H9 (cell line): ENCODE measurements around the gene PDGFRB. TPM values are rescaled to one million over a fixed set of nuclear protein-coding genes. Genes with fewer than 3 reads are reported as not detected.

Experiments
- DNase-seq: peaks from one replicate; pipeline ENCODE4 v3.0.0-alpha.2; 2017
- H2AFZ ChIP-seq: one replicate; pipeline ENCODE4 v1.6.1; 2013; ENCODE audit warnings: mild to moderate bottlenecking, low read length, control low read depth, moderate library complexity
- H2AK5ac ChIP-seq: 2 replicates; pipeline ENCODE4 v1.6.1; 2013; ENCODE audit warnings: low read length, control low read depth, mixed read lengths; ENCODE audit not compliant: insufficient read length
- H2BK120ac ChIP-seq: one replicate; pipeline ENCODE4 v1.6.1; 2013; ENCODE audit warnings: low read depth, mild to moderate bottlenecking, low read length, control low read depth, inconsistent platforms; ENCODE audit not compliant: poor library complexity, severe bottlenecking
- H2BK12ac ChIP-seq: 2 replicates; pipeline ENCODE4 v1.6.1; 2013; ENCODE audit warnings: low read length, control low read depth, mixed read lengths, low read depth; ENCODE audit not compliant: insufficient read length
- H2BK15ac ChIP-seq: 2 replicates; pipeline ENCODE4 v1.6.1; 2013; ENCODE audit warnings: low read depth, low read length, control low read depth
- H2BK20ac ChIP-seq: one replicate; pipeline ENCODE4 v1.6.1; 2013; ENCODE audit warnings: low read depth, mild to moderate bottlenecking, low read length, control low read depth, inconsistent platforms; ENCODE audit not compliant: poor library complexity, severe bottlenecking
- H2BK5ac ChIP-seq: 2 replicates; pipeline ENCODE4 v1.6.1; 2013; ENCODE audit warnings: low read length, control low read depth, mixed read lengths; ENCODE audit not compliant: insufficient read length
- H3K14ac ChIP-seq: 2 replicates; pipeline ENCODE4 v1.6.1; 2013; ENCODE audit warnings: low read length, control low read depth; ENCODE audit not compliant: insufficient read depth
- H3K18ac ChIP-seq: 2 replicates; pipeline ENCODE4 v1.6.1; 2013; ENCODE audit warnings: low read depth, mild to moderate bottlenecking, mixed read lengths, low read length, control low read depth; ENCODE audit not compliant: insufficient read length
- H3K23ac ChIP-seq: 2 replicates; pipeline ENCODE4 v1.6.1; 2013; ENCODE audit warnings: low read length, control low read depth, mixed read lengths, low read depth; ENCODE audit not compliant: insufficient read length
- H3K23me2 ChIP-seq: 2 replicates; pipeline ENCODE4 v1.6.1; 2013; ENCODE audit warnings: low read depth, mild to moderate bottlenecking, mixed read lengths, low read length, control low read depth; ENCODE audit not compliant: insufficient read length, poor library complexity, severe bottlenecking
- H3K27ac ChIP-seq: 2 replicates; pipeline ENCODE4 v1.5.1; 2013; ENCODE audit warnings: low read length, control low read depth, mixed read lengths, low read depth; ENCODE audit not compliant: insufficient read length
- H3K27me3 ChIP-seq: 2 replicates; pipeline ENCODE4 v1.6.1; 2013; ENCODE audit warnings: low read length, control low read depth, inconsistent platforms; ENCODE audit not compliant: insufficient read depth
- H3K4ac ChIP-seq: 2 replicates; pipeline ENCODE4 v1.6.1; 2013; ENCODE audit warnings: low read depth, mild to moderate bottlenecking, control low read depth, inconsistent platforms, low read length, moderate library complexity
- H3K4me1 ChIP-seq: 2 replicates; pipeline ENCODE4 v1.6.1; 2013; ENCODE audit warnings: low read length, control low read depth, inconsistent platforms; ENCODE audit not compliant: insufficient read depth
- H3K4me2 ChIP-seq: 2 replicates; pipeline ENCODE4 v1.6.1; 2013; ENCODE audit warnings: low read length, control low read depth, mixed read lengths; ENCODE audit not compliant: insufficient read length, insufficient read depth
- H3K56ac ChIP-seq: 2 replicates; pipeline ENCODE4 v1.6.1; 2013; ENCODE audit warnings: low read depth, mild to moderate bottlenecking, mixed read lengths, low read length, control low read depth; ENCODE audit not compliant: insufficient read length
- H3K79me1 ChIP-seq: 2 replicates; pipeline ENCODE4 v1.6.1; 2013; ENCODE audit warnings: low read depth, mild to moderate bottlenecking, moderate library complexity, low read length, control low read depth, inconsistent platforms; ENCODE audit not compliant: insufficient read depth, poor library complexity, severe bottlenecking
- H3K79me2 ChIP-seq: 2 replicates; pipeline ENCODE4 v1.6.1; 2013; ENCODE audit warnings: low read length, control low read depth, inconsistent platforms; ENCODE audit not compliant: insufficient read depth
- H3K9ac ChIP-seq: 2 replicates; pipeline ENCODE4 v1.6.1; 2013; ENCODE audit warnings: low read length, control low read depth, mixed read lengths; ENCODE audit not compliant: insufficient read length; ENCODE audit errors: extremely low read depth
- H3K9me3 ChIP-seq: one replicate; pipeline ENCODE4 v1.6.1; 2013; ENCODE audit warnings: low read depth, low read length, inconsistent platforms; ENCODE audit not compliant: control insufficient read depth
- H3T11ph ChIP-seq: one replicate; pipeline ENCODE4 v1.6.1; 2013; ENCODE audit warnings: mild to moderate bottlenecking, low read length, control low read depth, inconsistent platforms
- H4K20me1 ChIP-seq: one replicate; pipeline ENCODE4 v1.6.1; 2013; ENCODE audit not compliant: control insufficient read depth, insufficient read length, insufficient read depth
- H4K5ac ChIP-seq: 2 replicates; pipeline ENCODE4 v1.6.1; 2013; ENCODE audit warnings: low read depth, mild to moderate bottlenecking, mixed read lengths, low read length, control low read depth; ENCODE audit not compliant: insufficient read length
- H4K8ac ChIP-seq: replicated peaks from 2 replicates; pipeline ENCODE4 v1.6.1; 2013; ENCODE audit warnings: low read length, control low read depth, mixed read lengths, low read depth; ENCODE audit not compliant: insufficient read length
- H4K91ac ChIP-seq: 2 replicates; pipeline ENCODE4 v1.6.1; 2013; ENCODE audit warnings: low read depth, mild to moderate bottlenecking, moderate library complexity, mixed read lengths, low read length, control low read depth; ENCODE audit not compliant: insufficient read length
- H3K27ac Mint-ChIP-seq, 3 experiments: 2 replicates in 2 of 3; 3 replicates in 1 of 3; pipeline ENCODE4 v1.8.0; 2020 to 2021; ENCODE audit warnings: mixed read lengths in 3 of 3, mild to moderate bottlenecking in 1 of 3, moderate library complexity in 1 of 3
- H3K27me3 Mint-ChIP-seq: 2 replicates; pipeline ENCODE4 v1.8.0; 2021; ENCODE audit warnings: low read depth, mild to moderate bottlenecking, moderate library complexity, mixed read lengths
- H3K36me3 Mint-ChIP-seq, 3 experiments: 2 replicates in 2 of 3; 3 replicates in 1 of 3; pipeline ENCODE4 v1.8.0; 2020 to 2021; ENCODE audit warnings: low read depth in 3 of 3, mixed read lengths in 3 of 3; ENCODE audit not compliant: insufficient read depth in 1 of 3
- H3K4me1 Mint-ChIP-seq, 2 experiments: 2 replicates each; pipeline ENCODE4 v1.8.0; 2020; ENCODE audit warnings: mixed read lengths in 2 of 2
- H3K4me3 Mint-ChIP-seq, 2 experiments: 2 replicates in 1 of 2; 3 replicates in 1 of 2; pipeline ENCODE4 v1.8.0; 2020 to 2021; ENCODE audit warnings: mild to moderate bottlenecking in 2 of 2, mixed read lengths in 2 of 2, moderate library complexity in 1 of 2
- H3K9me3 Mint-ChIP-seq, 2 experiments: 2 replicates in 1 of 2; 3 replicates in 1 of 2; pipeline ENCODE4 v1.8.0; 2020; ENCODE audit warnings: mild to moderate bottlenecking in 2 of 2, mixed read lengths in 2 of 2, moderate library complexity in 1 of 2
- CTCF ChIP-seq: fragments of 200-600 bp; sonication (generic); conservative IDR thresholded peaks from 3 replicates; pipeline ENCODE4 v1.8.0; 2021; ENCODE audit warnings: antibody characterized with exemption, mild to moderate bottlenecking
- WGBS: extraction: QIAGEN DNeasy Blood & Tissue Kit; methylation state at CpG from one replicate; pipeline ENCODE4 v1.1.7; 2013; ENCODE audit warnings: missing lambda C conversion rate, low lambda C conversion rate, mixed read lengths; ENCODE audit not compliant: insufficient read length; ENCODE audit errors: extremely low coverage; 5-methylcytosine and 5-hydroxymethylcytosine counted together
- total RNA-seq: library from RNA; stranded (reverse); gene quantifications from 2 replicates; pipeline ENCODE4 v1.2.1, GENCODE V29; 2021

PDGFRB gene
- total RNA-seq, 1 experiment from 2014 or later = 2.2 TPM

DNA sequence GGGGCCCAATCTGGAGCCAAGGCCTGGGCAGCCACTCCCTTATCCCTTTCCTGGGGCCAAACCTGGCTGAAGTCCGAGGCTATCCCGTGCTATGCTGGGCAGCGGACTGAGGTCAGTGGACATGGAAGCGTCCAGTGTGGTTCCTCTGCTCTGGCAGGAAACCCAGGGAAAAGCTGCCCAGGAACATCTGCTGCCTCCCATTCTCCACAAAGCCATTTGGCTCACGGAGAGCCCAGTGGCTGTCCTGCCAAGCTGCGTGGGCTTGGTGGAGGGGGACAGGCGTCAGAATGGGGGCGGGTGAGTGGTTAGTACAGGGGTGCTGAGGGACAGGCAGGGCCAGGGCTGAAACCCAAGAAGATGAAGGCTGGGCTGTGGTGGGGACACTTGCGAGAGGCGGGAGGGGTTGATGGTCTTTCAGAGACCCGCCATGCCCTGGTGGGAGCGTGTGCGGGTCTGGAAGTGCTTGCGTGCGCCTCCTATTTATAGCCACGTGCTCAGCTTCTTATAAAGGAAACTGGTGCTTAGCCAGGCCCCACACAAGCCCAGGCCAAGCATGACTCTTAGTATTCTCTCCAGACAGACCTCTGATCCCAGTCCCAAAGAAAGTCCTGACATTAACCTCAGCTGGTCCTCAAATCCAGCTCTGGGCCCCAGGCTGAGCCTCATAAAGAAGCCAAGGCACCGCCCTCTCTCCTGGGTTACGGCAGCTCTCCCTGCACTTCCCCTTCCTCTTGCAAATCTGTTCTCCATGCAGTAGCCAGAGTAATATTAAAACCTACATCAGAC, 24.8 kb upstream of the PDGFRB start:
- DNase-seq = no peak
- no peaks in the 10 kb centered on the region; a peak in 1 of 5 replicates for H3K9me3 Mint-ChIP-seq
- Histone ChIP-seq H3K27ac (no peak overlapping the region), H4K91ac (no peak overlapping the region), H3K27me3 (peaks cover 2% of the 10 kb centered on the region; the same call in 1 of the 2 replicates), H3K4ac (no peak overlapping the region), H3K23me2 (no peaks in the 10 kb centered on the region), H3K9ac (no peak overlapping the region), H2AFZ (no peak overlapping the region), H3K18ac (no peak overlapping the region), H3K4me1 (no peaks in the 10 kb centered on the region; the same call in 1 of the 2 replicates), H3K79me1 (no peaks in the 10 kb centered on the region), H3K23ac (no peak overlapping the region), H3K14ac (no peak overlapping the region), H4K8ac (no peak overlapping the region), H4K20me1 (no peaks in the 10 kb centered on the region), H3T11ph (no peak overlapping the region), H2BK20ac (no peak overlapping the region), H2BK15ac (no peak overlapping the region), H2BK12ac (no peak overlapping the region), H3K56ac (no peak overlapping the region), H2AK5ac (no peak overlapping the region), H4K5ac (no peak overlapping the region), H3K9me3 (no peaks in the 10 kb centered on the region), H3K4me2 (no peak overlapping the region), H3K79me2 (no peaks in the 10 kb centered on the region), H2BK5ac (no peak overlapping the region), H2BK120ac (no peak overlapping the region)
- H3K36me3 Mint-ChIP-seq = no peaks in the 10 kb centered on the region; a peak in 1 of 7 replicates
- no CpG with 5 or more reads among the region's 18 CpGs for WGBS
- H3K27me3 Mint-ChIP-seq = peaks cover 60% of the 10 kb centered on the region
- TF ChIP-seq CTCF = no peak
- H3K4me1 Mint-ChIP-seq = peaks cover 5 to 10% of the 10 kb centered on the region in 2 experiments; a peak in 3 of 4 replicates
- no peak overlapping the region for H3K27ac Mint-ChIP-seq
- H3K4me3 Mint-ChIP-seq = no peak overlapping the region
